ENCODE data around the gene SLFN12L.

DNA sequence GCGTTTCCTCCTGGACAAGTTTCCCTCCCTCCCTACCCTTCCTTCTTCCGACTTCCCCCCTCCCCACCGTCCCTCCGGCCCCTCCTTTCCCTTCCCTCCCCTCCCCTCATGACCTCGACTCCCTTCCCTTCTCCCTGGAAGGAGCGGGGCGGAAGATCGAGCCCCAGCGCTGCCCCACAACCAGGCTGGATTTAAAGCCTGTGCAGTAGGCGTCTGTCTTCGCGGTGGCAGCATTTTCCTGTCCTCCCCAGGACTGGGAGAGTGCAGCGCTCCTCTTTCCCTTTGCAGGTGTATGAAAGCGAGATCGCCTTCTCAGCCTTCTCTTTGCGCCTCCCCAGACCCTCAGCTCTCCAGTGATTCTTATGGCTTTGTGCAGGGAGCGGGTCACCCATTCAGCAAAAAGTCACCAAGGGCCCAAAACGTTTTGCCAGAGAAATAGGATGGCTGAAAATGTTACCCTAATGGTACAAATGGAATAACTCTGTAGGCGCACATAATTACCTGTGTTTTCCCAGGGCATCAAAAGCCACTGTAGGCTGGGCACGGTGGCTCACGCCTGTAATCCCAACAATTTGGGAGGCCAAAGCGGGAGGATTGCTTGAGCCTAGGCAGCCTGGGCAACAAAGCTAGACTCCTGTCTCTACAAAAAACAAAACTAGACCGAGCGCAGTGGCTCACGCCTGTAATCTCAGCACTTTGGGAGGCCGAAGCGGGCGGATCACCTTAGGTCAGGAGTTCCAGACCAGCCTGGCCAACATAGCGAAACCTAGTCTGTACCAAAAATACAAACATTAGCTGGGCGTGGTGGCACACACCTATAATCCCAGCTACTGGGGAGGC is 40.8 kb downstream of the SLFN12L start:
- TF ChIP-seq GATA2 (IDR thresholded peaks at IDR 0.05; ENCODE audit: low read depth, low read length) (no peak), GATA3 (IDR thresholded peaks at IDR 0.05; ENCODE audit: low read depth, low read length) (no peak)
